Endothelial cell of umbilical vein (primary cell): ENCODE data around the gene TIFAB.

Experiments used
- MAX ChIP-seq: IDR thresholded peaks from 2 replicates; pipeline ENCODE4 v1.6.1; 2011; ENCODE audit not compliant: insufficient read depth, insufficient read length
- POLR2A ChIP-seq: IDR thresholded peaks from 2 replicates; pipeline ENCODE4 v1.6.1; 2012; ENCODE audit warnings: low read depth, mild to moderate bottlenecking, control low read depth, low read length
- POLR2AphosphoS5 ChIP-seq: IDR thresholded peaks from 2 replicates; pipeline ENCODE4 v1.6.1; 2012; ENCODE audit warnings: low read depth, mild to moderate bottlenecking, control low read depth, low read length, moderate library complexity; ENCODE audit not compliant: insufficient read depth
- TF ChIP-seq, protein P1 (sequence below), 2 donors: IDR thresholded peaks; 1 replicate in 1 of 2; 2 replicates in 1 of 2; pipeline ENCODE4 v1.5.1; 2011; ENCODE audit warnings: low read length in 2 of 2, mild to moderate bottlenecking in 2 of 2, moderate library complexity in 2 of 2, control low read depth in 1 of 2, inconsistent platforms in 1 of 2, low read depth in 1 of 2; ENCODE audit not compliant: insufficient read depth in 1 of 2; ENCODE audit errors: extremely low read depth in 1 of 2

- TF ChIP-seq, protein P1, sequence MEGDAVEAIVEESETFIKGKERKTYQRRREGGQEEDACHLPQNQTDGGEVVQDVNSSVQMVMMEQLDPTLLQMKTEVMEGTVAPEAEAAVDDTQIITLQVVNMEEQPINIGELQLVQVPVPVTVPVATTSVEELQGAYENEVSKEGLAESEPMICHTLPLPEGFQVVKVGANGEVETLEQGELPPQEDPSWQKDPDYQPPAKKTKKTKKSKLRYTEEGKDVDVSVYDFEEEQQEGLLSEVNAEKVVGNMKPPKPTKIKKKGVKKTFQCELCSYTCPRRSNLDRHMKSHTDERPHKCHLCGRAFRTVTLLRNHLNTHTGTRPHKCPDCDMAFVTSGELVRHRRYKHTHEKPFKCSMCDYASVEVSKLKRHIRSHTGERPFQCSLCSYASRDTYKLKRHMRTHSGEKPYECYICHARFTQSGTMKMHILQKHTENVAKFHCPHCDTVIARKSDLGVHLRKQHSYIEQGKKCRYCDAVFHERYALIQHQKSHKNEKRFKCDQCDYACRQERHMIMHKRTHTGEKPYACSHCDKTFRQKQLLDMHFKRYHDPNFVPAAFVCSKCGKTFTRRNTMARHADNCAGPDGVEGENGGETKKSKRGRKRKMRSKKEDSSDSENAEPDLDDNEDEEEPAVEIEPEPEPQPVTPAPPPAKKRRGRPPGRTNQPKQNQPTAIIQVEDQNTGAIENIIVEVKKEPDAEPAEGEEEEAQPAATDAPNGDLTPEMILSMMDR (IDR thresholded peaks at IDR 0.05; ENCODE audit: extremely low read depth in 1 of 2, insufficient read depth in 1 of 2, low read depth in 1 of 2, low read length in 2 of 2) = no peak
- TF ChIP-seq POLR2A (no peak), POLR2AphosphoS5 (no peak), MAX (no peak)
Observed at GRCh38 chr5:135480511-135480910, 28.4 kb upstream of the TIFAB start.
